Transverse colon (tissue), 4 donors: ENCODE results near the gene ITPR2. TPM values are rescaled to one million over a fixed set of nuclear protein-coding genes. Genes with fewer than 3 reads are reported as not detected.

Source experiments
- DNase-seq: peaks from one replicate; pipeline ENCODE4 v3.0.0-alpha.2; 2019
- H3K27ac ChIP-seq, 4 donors: fragments of 200-600 bp; sonication (generic); 2 replicates each; pipeline ENCODE4 v1.5.1; 2016 to 2018; ENCODE audit warnings: inconsistent platforms in 4 of 4
- H3K27me3 ChIP-seq: fragments of 200-600 bp; sonication (generic); 2 replicates; pipeline ENCODE4 v1.5.1; 2017; ENCODE audit warnings: inconsistent platforms
- H3K36me3 ChIP-seq, 4 donors: fragments of 200-600 bp; sonication (generic); 2 replicates each; pipeline ENCODE4 v1.5.1; 2017 to 2019; ENCODE audit warnings: inconsistent platforms in 4 of 4
- H3K4me1 ChIP-seq, 4 donors: fragments of 200-600 bp; sonication (generic); 2 replicates each; pipeline ENCODE4 v1.5.1; 2017 to 2020; ENCODE audit warnings: inconsistent platforms in 4 of 4
- H3K4me3 ChIP-seq, 4 donors: fragments of 200-600 bp; sonication (generic); 1 replicate in 1 of 4; 2 replicates in 3 of 4; pipeline versions ENCODE4 v1.5.1 to v1.6.1; 2017 to 2019; ENCODE audit warnings: inconsistent platforms in 4 of 4
- H3K9me3 ChIP-seq, 2 donors: fragments of 200-600 bp; sonication (generic); 2 replicates each; pipeline ENCODE4 v1.5.1; 2017 to 2019; ENCODE audit warnings: inconsistent platforms in 2 of 2
- CTCF ChIP-seq, 5 experiments: fragments of 200-600 bp in 3 of 5; fragments of 450-650 bp in 2 of 5; sonication (generic) in 3 of 5; IDR thresholded peaks; 1 replicate in 2 of 5; 2 replicates in 3 of 5; pipeline ENCODE4 v1.5.1; 2016 to 2017; ENCODE audit warnings: antibody characterized with exemption in 5 of 5, inconsistent platforms in 3 of 5, mild to moderate bottlenecking in 2 of 5, moderate library complexity in 1 of 5
- EP300 ChIP-seq: sonication (generic); formaldehyde crosslinking; IDR thresholded peaks from one replicate; pipeline ENCODE4 v1.6.1; 2017; ENCODE audit warnings: antibody characterized with exemption, low read depth
- POLR2A ChIP-seq: fragments of 450-650 bp; IDR thresholded peaks from one replicate; pipeline ENCODE4 v1.6.1; 2016; ENCODE audit warnings: antibody characterized with exemption, mild to moderate bottlenecking, moderate library complexity
- POLR2AphosphoS5 ChIP-seq, 3 donors: sonication (generic); formaldehyde crosslinking; IDR thresholded peaks; one replicate each; pipeline ENCODE4 v1.6.1; 2016; ENCODE audit warnings: antibody characterized with exemption in 3 of 3
- WGBS, 2 donors: methylation state at CpG; one replicate each; pipeline ENCODE4 v1.1.5; 2018; ENCODE audit warnings: low coverage in 1 of 2; 5-methylcytosine and 5-hydroxymethylcytosine counted together
- in situ Hi-C, 4 donors: fragments of 200-750 bp; cut with MboI; loops; one replicate each; pipeline versions ENCODE4 v1.15.0 to v1.15.1; 2017; ENCODE audit warnings: low sequenced_read_pairs in 3 of 4, low pct_ligation_motif_present in 1 of 4, low pct_unique_long_range_greater_than_20kb in 1 of 4
- intact Hi-C: fragments of 100-400 bp; cut with DNase I; formaldehyde crosslinking; loops from one replicate; pipeline ENCODE4 v1.15.1; 2023; ENCODE audit warnings: low total_unique reads
- total RNA-seq, 4 donors: library from RNA; depleted of rRNA; stranded (reverse); fragments of >200 nt; gene quantifications; one replicate each; pipeline ENCODE4 v1.1.0, GENCODE V29; 2016

The ITPR2 gene
- total RNA-seq, 4 donors from 2014 or later = 29.8 to 60.5 (median 41.2) TPM

- Histone ChIP-seq H3K36me3 (no peaks in the 10 kb centered on the region), H3K27me3 (no peaks in the 10 kb centered on the region), H3K4me3 (no peak overlapping the region), H3K9me3 (no peaks in the 10 kb centered on the region), H3K27ac (no peak overlapping the region), H3K4me1 (peaks cover 0 to 11% (median 3%) of the 10 kb centered on the region in 4 donors)
- in situ Hi-C loops (no loop called here), intact Hi-C loops (no loop called here)
- WGBS, 2 donors = 57 to 89% methylated on average over 1 of the region's 1 CpG
- no peak for TF ChIP-seq POLR2A
- DNase-seq = no peak
Measured at GRCh38 chr12:26499979-26500640, 332.9 kb downstream of the ITPR2 start.

GRCh38 chr12:26496170-26496569 is 336.8 kb downstream of the ITPR2 start:
- intact Hi-C loops = no loop called here
- H3K27me3 ChIP-seq = no peaks in the 10 kb centered on the region
- no peak overlapping the region for H3K27ac ChIP-seq
- H3K9me3 ChIP-seq = no peaks in the 10 kb centered on the region
- H3K36me3 ChIP-seq = peaks cover 0 to 8% (median 0%) of the 10 kb centered on the region in 4 donors
- TF ChIP-seq POLR2A (no peak), EP300 (no peak), POLR2AphosphoS5 (IDR thresholded peaks at IDR 0.05) (no peak), CTCF (IDR thresholded peaks at IDR 0.05) (no peak)
- 89 to 94% methylated on average over 1 of the region's 1 CpG for WGBS, 2 donors
- in situ Hi-C loops = no loop called here
- H3K4me1 ChIP-seq = peaks cover 0 to 11% (median 3%) of the 10 kb centered on the region in 4 donors
- DNase-seq = no peak
- H3K4me3 ChIP-seq = no peak overlapping the region

- in situ Hi-C loops = no loop called here
- H3K4me1 ChIP-seq = no peaks in the 10 kb centered on the region
- H3K27ac ChIP-seq = no peak overlapping the region
Measured at GRCh38 chr12:26493656-26494055, 339.3 kb downstream of the ITPR2 start.

GRCh38 chr12:26492406-26492805 is 340.6 kb downstream of the ITPR2 start:
- WGBS, 2 donors = 89 to 95% methylated on average over 1 of the region's 1 CpG
- in situ Hi-C loops = no loop called here

More at GRCh38 chr12:26493656-26494055, 339.3 kb downstream of the ITPR2 start:
- Histone ChIP-seq H3K9me3 (no peaks in the 10 kb centered on the region), H3K4me3 (no peak overlapping the region), H3K27me3 (no peaks in the 10 kb centered on the region), H3K36me3 (peaks cover 0 to 8% (median 0%) of the 10 kb centered on the region in 4 donors)
- no peak for TF ChIP-seq POLR2A
- no peak for TF ChIP-seq POLR2AphosphoS5 (IDR thresholded peaks at IDR 0.05)
- TF ChIP-seq EP300 = no peak
- no peak for TF ChIP-seq CTCF (IDR thresholded peaks at IDR 0.05)
- intact Hi-C loops = no loop called here
- DNase-seq = no peak
- 44 to 52% methylated on average over 3 of the region's 3 CpGs for WGBS, 2 donors

More at GRCh38 chr12:26492406-26492805, 340.6 kb downstream of the ITPR2 start:
- peaks cover 0 to 8% (median 0%) of the 10 kb centered on the region in 4 donors for H3K36me3 ChIP-seq
- H3K27me3 ChIP-seq = no peaks in the 10 kb centered on the region
- H3K4me3 ChIP-seq = no peak overlapping the region
- H3K27ac ChIP-seq = no peak overlapping the region
- no peaks in the 10 kb centered on the region for H3K4me1 ChIP-seq
- no peak for DNase-seq
- H3K9me3 ChIP-seq = no peaks in the 10 kb centered on the region
- no peak for TF ChIP-seq POLR2AphosphoS5 (IDR thresholded peaks at IDR 0.05)
- no peak for TF ChIP-seq CTCF (IDR thresholded peaks at IDR 0.05)
- TF ChIP-seq EP300 = no peak
- TF ChIP-seq POLR2A = no peak
- intact Hi-C loops = no loop called here
